IPS-20b (cell line): Measurements from ENCODE around the gene GAK.

Experiments used
- H3K27ac ChIP-seq: one replicate; pipeline ENCODE4 v1.5.1; 2013; ENCODE audit warnings: low read length
- H3K27me3 ChIP-seq: 2 replicates; pipeline ENCODE4 v1.6.1; 2013; ENCODE audit warnings: mild to moderate bottlenecking, low read length, inconsistent platforms; ENCODE audit not compliant: insufficient read depth
- H3K36me3 ChIP-seq: 2 replicates; pipeline ENCODE4 v1.6.1; 2013; ENCODE audit warnings: low read depth, mild to moderate bottlenecking, inconsistent platforms, low read length, moderate library complexity; ENCODE audit not compliant: insufficient read depth
- H3K4me1 ChIP-seq: 2 replicates; pipeline ENCODE4 v1.6.1; 2013; ENCODE audit warnings: mild to moderate bottlenecking, control low read depth, inconsistent platforms, low read length, moderate library complexity; ENCODE audit not compliant: insufficient read depth
- H3K4me3 ChIP-seq: 2 replicates; pipeline ENCODE4 v1.5.1; 2013; ENCODE audit warnings: mild to moderate bottlenecking, low read length, inconsistent platforms
- H3K9ac ChIP-seq: 2 replicates; pipeline ENCODE4 v1.6.1; 2013; ENCODE audit warnings: low read depth, mild to moderate bottlenecking, inconsistent platforms, low read length, moderate library complexity
- H3K9me3 ChIP-seq: 2 replicates; pipeline ENCODE4 v1.6.1; 2013; ENCODE audit warnings: mild to moderate bottlenecking, low read depth, low read length, inconsistent platforms; ENCODE audit not compliant: insufficient read depth

GAK gene

GRCh38 chr4:884896-885295 is 47.2 kb downstream of the GAK start:
- Histone ChIP-seq H3K4me1 (no peaks in the 10 kb centered on the region), H3K9ac (no peak overlapping the region), H3K27me3 (no peaks in the 10 kb centered on the region), H3K36me3 (peaks cover 16% of the 10 kb centered on the region; the same call in 1 of the 2 replicates), H3K9me3 (no peaks in the 10 kb centered on the region), H3K27ac (no peak overlapping the region), H3K4me3 (no peak overlapping the region)

GRCh38 chr4:884259-884658 is 47.9 kb downstream of the GAK start:
- H3K9me3 ChIP-seq, result no peaks in the 10 kb centered on the region
- H3K4me3 ChIP-seq, result no peak overlapping the region
- H3K9ac ChIP-seq, result no peak overlapping the region
- no peaks in the 10 kb centered on the region for H3K4me1 ChIP-seq
- peaks cover 22% of the 10 kb centered on the region for H3K36me3 ChIP-seq
- H3K27me3 ChIP-seq, result no peaks in the 10 kb centered on the region
- H3K27ac ChIP-seq, result no peak overlapping the region

- no peak overlapping the region for H3K4me3 ChIP-seq
- no peak overlapping the region for H3K9ac ChIP-seq
- H3K4me1 ChIP-seq, result no peaks in the 10 kb centered on the region
- H3K27ac ChIP-seq, result no peak overlapping the region
- peaks cover 21% of the 10 kb centered on the region for H3K36me3 ChIP-seq
- H3K27me3 ChIP-seq, result no peaks in the 10 kb centered on the region
- H3K9me3 ChIP-seq, result no peaks in the 10 kb centered on the region
These were observed 48.6 kb downstream of the GAK start for GRCh38 chr4:883377-884095.

DNA sequence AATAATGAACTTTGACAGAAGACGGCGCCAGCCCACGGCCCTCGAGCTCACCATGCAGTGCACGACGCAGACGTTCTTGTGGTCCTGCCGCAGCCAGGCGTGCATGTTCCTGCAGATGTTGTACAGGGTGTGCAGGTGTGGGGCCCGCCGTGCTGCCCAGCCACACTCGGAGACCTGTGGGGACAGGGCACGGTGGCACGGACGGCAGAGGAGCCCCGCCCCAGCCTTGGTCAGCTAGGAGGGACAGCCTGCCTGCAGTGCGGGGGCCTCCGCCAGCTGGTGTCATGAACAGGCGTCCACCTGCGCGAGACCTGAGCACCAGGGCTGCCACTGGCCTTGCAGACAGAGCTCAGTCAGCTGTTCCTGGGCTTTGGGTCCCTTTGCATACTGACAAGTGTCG is 49.5 kb downstream of the GAK start:
- Histone ChIP-seq H3K36me3 (peaks cover 21% of the 10 kb centered on the region), H3K9ac (no peak overlapping the region), H3K9me3 (no peaks in the 10 kb centered on the region), H3K4me3 (no peak overlapping the region), H3K4me1 (no peaks in the 10 kb centered on the region), H3K27ac (no peak overlapping the region), H3K27me3 (no peaks in the 10 kb centered on the region)

DNA sequence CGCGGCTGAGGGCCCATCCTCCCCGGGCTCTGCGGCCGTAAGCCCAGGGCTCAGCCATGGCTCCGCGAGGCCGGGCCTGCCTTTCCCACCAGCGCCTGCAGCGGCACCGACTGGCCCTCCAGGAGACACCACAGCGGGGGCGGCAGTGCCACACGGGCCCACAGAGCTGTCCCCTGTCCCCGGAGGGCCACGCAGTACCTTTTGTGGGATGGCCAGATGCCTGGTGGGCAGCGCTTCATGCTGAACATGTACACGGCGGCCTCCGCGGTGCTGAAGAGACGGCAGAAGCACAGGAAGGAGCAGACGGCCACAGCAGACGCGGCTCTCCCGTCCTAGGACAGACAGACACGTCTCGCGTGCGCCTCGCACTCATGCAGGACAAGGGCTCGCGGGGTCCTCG is 50.4 kb downstream of the GAK start:
- H3K4me1 ChIP-seq, result no peaks in the 10 kb centered on the region
- no peak overlapping the region for H3K4me3 ChIP-seq
- no peak overlapping the region for H3K9ac ChIP-seq
- H3K36me3 ChIP-seq, result peaks cover 25% of the 10 kb centered on the region
- no peaks in the 10 kb centered on the region for H3K27me3 ChIP-seq
- no peaks in the 10 kb centered on the region for H3K9me3 ChIP-seq
- no peak overlapping the region for H3K27ac ChIP-seq

DNA sequence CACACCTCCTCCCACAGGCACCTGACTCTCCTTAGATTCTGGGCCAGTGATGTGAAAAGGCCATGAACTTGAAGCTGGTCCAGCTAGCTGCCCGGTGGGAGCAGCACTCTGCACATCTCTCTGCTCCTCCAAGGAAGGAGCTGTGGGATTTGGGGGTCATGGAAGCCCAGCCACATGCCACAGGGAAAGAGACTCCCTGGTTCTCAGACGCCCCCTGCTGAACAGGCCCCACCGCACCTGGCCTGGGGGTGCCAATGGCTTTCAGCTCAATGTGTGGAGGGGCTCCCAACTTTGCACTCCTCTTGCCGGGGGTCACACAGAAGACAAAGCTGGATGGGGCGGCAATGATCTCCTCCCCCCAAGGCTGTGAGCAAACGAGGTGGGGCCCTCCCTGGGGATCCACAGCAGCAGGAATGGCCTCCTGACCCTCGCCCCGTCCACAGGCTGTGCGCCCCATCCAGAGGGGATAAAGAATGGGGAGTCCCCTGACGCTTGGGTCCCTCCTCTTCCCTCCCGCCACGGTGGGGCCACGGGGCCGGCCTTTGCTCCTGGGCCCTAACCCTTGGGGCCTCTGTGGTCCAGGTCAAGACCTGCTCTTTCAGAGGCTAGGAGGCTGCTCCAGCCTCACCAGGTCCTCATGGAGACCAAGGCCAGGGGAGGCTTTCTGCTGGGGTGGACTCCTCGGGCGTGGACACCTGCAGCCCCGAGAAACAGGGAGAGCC is 51.3 kb downstream of the GAK start:
- Histone ChIP-seq H3K4me1 (no peaks in the 10 kb centered on the region), H3K27me3 (no peaks in the 10 kb centered on the region), H3K4me3 (no peak overlapping the region), H3K9me3 (no peaks in the 10 kb centered on the region), H3K9ac (no peak overlapping the region), H3K36me3 (peaks cover 33% of the 10 kb centered on the region), H3K27ac (no peak overlapping the region)

GRCh38 chr4:879729-880077 is 52.4 kb downstream of the GAK start:
- Histone ChIP-seq H3K9me3 (no peaks in the 10 kb centered on the region), H3K4me1 (no peaks in the 10 kb centered on the region), H3K27ac (no peak overlapping the region), H3K27me3 (no peaks in the 10 kb centered on the region), H3K36me3 (peaks cover 38% of the 10 kb centered on the region), H3K4me3 (no peak overlapping the region), H3K9ac (no peak overlapping the region)

DNA sequence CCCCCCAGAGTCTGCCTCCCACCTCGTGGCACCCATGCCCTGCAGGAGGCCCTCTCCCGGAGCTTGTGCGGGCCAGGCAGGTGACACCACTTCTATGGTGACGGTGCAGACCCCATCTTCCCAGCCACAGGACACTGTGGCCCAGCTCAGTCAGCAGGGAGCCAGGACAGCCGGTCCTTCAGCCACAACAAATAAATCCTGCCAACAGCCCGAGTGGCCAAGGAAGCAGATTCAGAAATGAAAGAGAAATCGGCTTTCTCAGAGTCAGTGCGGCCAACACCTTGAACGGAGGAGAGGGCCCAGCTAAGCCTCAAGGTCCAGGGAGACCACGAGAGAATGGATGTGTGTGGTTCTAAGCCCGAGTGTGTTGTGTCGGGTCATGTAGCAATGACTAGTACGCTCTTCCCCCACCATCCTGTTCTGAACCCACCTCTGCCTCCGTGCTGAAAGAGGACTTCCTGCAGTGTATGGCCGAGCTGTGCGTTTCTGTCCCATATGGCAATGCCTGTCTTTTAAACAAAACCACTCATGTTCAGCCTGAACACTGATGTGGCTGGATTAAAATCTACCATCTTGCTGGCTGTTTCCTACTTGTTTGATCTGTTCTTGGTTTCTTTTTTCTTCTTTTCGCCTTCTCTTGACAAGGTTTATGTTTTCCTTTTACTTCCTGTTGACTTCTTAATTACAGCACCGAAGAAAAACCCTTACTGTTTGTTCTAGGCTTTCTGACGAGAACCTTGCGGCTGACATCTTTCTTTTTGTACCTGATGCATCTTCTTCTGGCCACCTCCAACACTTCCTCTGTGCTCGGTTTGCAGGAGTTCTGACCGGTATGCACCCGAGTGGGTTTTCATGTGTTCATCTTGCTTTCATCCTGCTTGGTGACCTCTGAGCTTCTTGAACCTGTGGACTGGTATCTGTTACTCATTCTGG is 53.1 kb downstream of the GAK start:
- Histone ChIP-seq H3K27ac (no peak overlapping the region), H3K4me3 (no peak overlapping the region), H3K9me3 (no peaks in the 10 kb centered on the region), H3K9ac (no peak overlapping the region), H3K4me1 (no peaks in the 10 kb centered on the region), H3K36me3 (peaks cover 44% of the 10 kb centered on the region), H3K27me3 (no peaks in the 10 kb centered on the region)

DNA sequence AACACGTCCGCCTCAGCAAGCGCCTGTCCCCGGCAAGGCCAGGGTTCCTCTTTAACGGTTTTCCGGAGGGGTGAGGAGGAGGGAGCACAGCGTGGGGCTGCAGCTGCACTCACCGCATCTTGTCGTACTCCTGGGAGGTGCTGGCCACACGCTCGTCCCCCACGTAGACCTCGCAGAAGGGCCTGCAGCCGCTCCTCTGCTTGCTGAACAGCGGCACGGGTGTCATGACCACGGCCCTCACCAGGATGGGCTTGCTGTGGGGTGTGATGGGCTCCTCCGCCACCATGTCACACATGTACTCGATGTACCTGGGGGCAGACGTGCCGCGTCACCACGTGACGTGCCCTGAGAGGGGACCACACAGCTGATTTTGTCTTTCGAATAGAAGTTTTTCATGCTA is 54.6 kb downstream of the GAK start:
- Histone ChIP-seq H3K4me1 (no peaks in the 10 kb centered on the region), H3K4me3 (no peak overlapping the region), H3K36me3 (peaks cover 56% of the 10 kb centered on the region), H3K27me3 (no peaks in the 10 kb centered on the region), H3K27ac (no peak overlapping the region), H3K9ac (no peak overlapping the region), H3K9me3 (no peaks in the 10 kb centered on the region)

DNA sequence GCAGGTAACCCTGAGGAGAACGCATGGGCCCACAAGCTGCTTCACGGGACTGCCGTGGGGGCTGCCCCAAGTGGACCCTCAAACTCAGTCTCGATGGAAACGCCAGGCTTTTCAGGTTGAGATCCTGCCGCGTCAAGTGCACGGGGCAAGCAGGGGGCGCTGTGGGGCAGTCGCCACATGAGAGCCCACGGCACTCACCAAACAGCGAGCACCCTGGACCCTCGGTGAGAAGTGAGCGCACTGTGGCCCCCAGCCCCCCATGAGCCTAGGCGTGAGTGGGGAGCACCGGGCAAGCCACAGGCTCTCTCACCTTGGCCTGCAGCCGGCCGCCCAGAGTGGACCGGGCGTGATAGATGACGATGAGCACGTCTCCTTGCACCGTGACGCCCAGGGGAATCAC is 55.3 kb downstream of the GAK start:
- Histone ChIP-seq H3K4me1 (no peaks in the 10 kb centered on the region), H3K27me3 (no peaks in the 10 kb centered on the region), H3K4me3 (no peak overlapping the region), H3K9me3 (no peaks in the 10 kb centered on the region), H3K9ac (no peak overlapping the region), H3K36me3 (peaks cover 56% of the 10 kb centered on the region), H3K27ac (no peak overlapping the region)

DNA sequence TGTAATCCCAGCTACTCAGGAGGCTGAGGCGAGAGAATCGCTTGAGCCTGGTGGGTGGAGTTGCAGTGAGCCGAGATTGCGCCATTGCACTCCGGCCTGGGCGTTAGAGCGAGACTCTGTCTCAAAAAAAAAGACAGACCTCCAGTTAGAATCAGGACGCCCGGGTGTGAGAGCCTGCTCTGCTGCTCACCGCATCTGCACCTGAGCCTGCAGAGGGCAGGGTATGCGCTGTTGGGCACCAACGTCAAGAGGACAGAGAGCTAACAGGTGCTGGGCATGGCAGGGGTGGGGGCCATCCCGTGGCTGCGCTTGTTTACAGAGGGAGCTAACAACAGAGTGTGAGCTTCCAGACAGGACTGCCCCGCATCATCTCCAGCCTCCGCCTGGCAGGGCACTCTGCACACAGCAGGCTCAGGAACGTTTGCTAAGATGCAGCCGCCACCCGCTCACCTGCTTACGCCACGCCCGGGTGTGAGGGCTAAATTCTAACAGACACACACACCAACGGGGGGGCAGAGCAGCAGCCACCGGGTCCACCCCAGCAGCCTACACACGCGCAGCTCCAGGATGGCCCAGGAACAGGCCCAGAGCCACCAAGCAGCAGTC is 56.2 kb downstream of the GAK start:
- peaks cover 53% of the 10 kb centered on the region for H3K36me3 ChIP-seq
- H3K27ac ChIP-seq, result no peak overlapping the region
- H3K9me3 ChIP-seq, result no peaks in the 10 kb centered on the region
- H3K27me3 ChIP-seq, result no peaks in the 10 kb centered on the region
- no peak overlapping the region for H3K4me3 ChIP-seq
- no peak overlapping the region for H3K9ac ChIP-seq
- no peaks in the 10 kb centered on the region for H3K4me1 ChIP-seq
